Keratinocyte (primary cell): ENCODE measurements around the gene SLC39A11. TPM values are rescaled to one million over a fixed set of nuclear protein-coding genes. Genes with fewer than 3 reads are reported as not detected.

Source experiments
- DNase-seq: peaks from one replicate; pipeline ENCODE4 v3.0.0-alpha.2; 2011; ENCODE audit warnings: low read depth, missing footprints, low spot score
- FAIRE-seq: peaks from 2 replicates; lab custom pipeline; 2011; peaks lifted over from hg19 to GRCh38; lab: Jason Lieb, UNC
- H2AFZ ChIP-seq: 2 replicates; pipeline ENCODE4 v1.6.0; 2012; ENCODE audit warnings: low read length, control low read depth, inconsistent platforms; ENCODE audit not compliant: control insufficient read depth
- H3K27ac ChIP-seq: 2 replicates; pipeline ENCODE4 v1.5.1; 2011; ENCODE audit warnings: low read length; ENCODE audit not compliant: control insufficient read depth, insufficient read depth
- H3K27me3 ChIP-seq: 3 replicates; pipeline ENCODE4 v1.6.0; 2011; ENCODE audit warnings: low read length; ENCODE audit not compliant: control insufficient read depth, insufficient read depth; ENCODE audit errors: extremely low read depth
- H3K36me3 ChIP-seq, 2 experiments: 2 replicates in 1 of 2; 3 replicates in 1 of 2; pipeline ENCODE4 v1.5.1; 2011; ENCODE audit warnings: low read length in 2 of 2, mild to moderate bottlenecking in 1 of 2; ENCODE audit not compliant: control insufficient read depth in 2 of 2, insufficient read depth in 2 of 2; ENCODE audit errors: extremely low read depth in 1 of 2
- H3K4me1 ChIP-seq: 3 replicates; pipeline ENCODE4 v1.5.1; 2011; ENCODE audit warnings: low read length; ENCODE audit not compliant: control insufficient read depth, insufficient read depth; ENCODE audit errors: extremely low read depth
- H3K4me2 ChIP-seq: 3 replicates; pipeline ENCODE4 v1.6.0; 2011; ENCODE audit warnings: low read depth, low read length; ENCODE audit not compliant: control insufficient read depth, insufficient read depth; ENCODE audit errors: extremely low read depth
- H3K4me3 ChIP-seq, 3 experiments: fragments of 200-600 bp in 1 of 3; sonication (generic) in 1 of 3; 2 replicates in 2 of 3; 3 replicates in 1 of 3; pipeline ENCODE4 v1.5.1; 2011 to 2016; ENCODE audit warnings: low read length in 3 of 3, mild to moderate bottlenecking in 3 of 3, control low read depth in 2 of 3, inconsistent platforms in 1 of 3, low read depth in 1 of 3, mixed read lengths in 1 of 3, mixed run types in 1 of 3, moderate library complexity in 1 of 3; ENCODE audit not compliant: control insufficient read depth in 2 of 3, insufficient read depth in 2 of 3; ENCODE audit errors: extremely low read depth in 1 of 3
- H3K79me2 ChIP-seq: 2 replicates; pipeline ENCODE4 v1.6.0; 2012; ENCODE audit warnings: low read length; ENCODE audit not compliant: control insufficient read depth, insufficient read depth
- H3K9ac ChIP-seq: 3 replicates; pipeline ENCODE4 v1.6.0; 2011; ENCODE audit warnings: low read length; ENCODE audit not compliant: control insufficient read depth, insufficient read depth; ENCODE audit errors: extremely low read depth
- H3K9me1 ChIP-seq: 3 replicates; pipeline ENCODE4 v1.6.0; 2011; ENCODE audit warnings: low read length; ENCODE audit not compliant: control insufficient read depth, insufficient read depth; ENCODE audit errors: extremely low read depth
- H3K9me3 ChIP-seq: 2 replicates; pipeline ENCODE4 v1.5.1; 2012; ENCODE audit warnings: low read depth, low read length; ENCODE audit not compliant: control insufficient read depth
- H4K20me1 ChIP-seq: 3 replicates; pipeline ENCODE4 v1.6.0; 2011; ENCODE audit warnings: low read length; ENCODE audit not compliant: control insufficient read depth, insufficient read depth; ENCODE audit errors: extremely low read depth
- EZH2 ChIP-seq: IDR thresholded peaks from one replicate; pipeline ENCODE4 v1.6.1; 2012; ENCODE audit warnings: inconsistent platforms, mild to moderate bottlenecking, low read length, moderate library complexity
- dilution Hi-C: fragments of 300-500 bp; cut with MboI; formaldehyde crosslinking; loops from one replicate; pipeline ENCODE4 v1.7.0; 2020; ENCODE audit warnings: low sequenced_read_pairs; ENCODE audit not compliant: extremely low pct_ligation_motif_present
- polyA plus RNA-seq, 5 experiments: library from polyadenylated mRNA; depleted of rRNA in 3 of 5; stranded (reverse) in 3 of 5; stranded (forward) in 1 of 5; unstranded in 1 of 5; fragments of >200 nt; gene quantifications; 1 replicate in 1 of 5; 2 replicates in 3 of 5; 3 replicates in 1 of 5; pipeline versions ENCODE4 v1.2.1 to v1.2.3, GENCODE V29; 2011 to 2012; ENCODE audit warnings: missing spikeins in 2 of 5, low read depth in 1 of 5, low replicate concordance in 1 of 5
- TF ChIP-seq, protein P1 (sequence below), 3 experiments: IDR thresholded peaks in 1 of 3; conservative IDR thresholded peaks in 1 of 3; optimal IDR thresholded peaks in 1 of 3; 2 replicates in 2 of 3; 3 replicates in 1 of 3; pipeline versions ENCODE3 to v1.5.1; 2011; ENCODE audit warnings: low read length in 3 of 3, mild to moderate bottlenecking in 3 of 3, moderate library complexity in 2 of 3, control low read depth in 1 of 3, inconsistent platforms in 1 of 3; ENCODE audit not compliant: insufficient read depth in 2 of 3; ENCODE audit errors: extremely low read depth in 1 of 3

Gene SLC39A11
- polyA plus RNA-seq, 1 donor (not counting 4 experiments of a cell fraction or from before 2014, with no cell fraction given): 11.5 TPM

DNA sequence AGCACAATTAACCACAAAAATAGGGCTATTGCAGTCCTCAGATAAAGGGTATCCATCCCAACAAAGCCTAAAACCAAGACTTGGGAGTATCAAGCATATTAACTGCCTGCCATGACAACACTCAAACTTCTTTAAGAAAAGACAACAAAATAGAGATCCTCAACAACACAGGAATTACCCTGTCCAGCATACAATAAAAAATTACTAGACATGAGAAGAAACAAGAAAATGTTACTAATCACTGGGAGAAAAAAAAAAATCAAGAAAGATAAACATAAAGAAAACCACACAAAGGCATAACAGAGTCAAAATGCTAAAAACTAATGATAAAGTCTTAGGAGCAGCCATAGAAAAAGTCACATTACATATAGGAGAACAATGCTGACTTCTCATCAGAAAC, 73.9 kb downstream of the SLC39A11 start:
- Histone ChIP-seq H3K4me2 (no peak overlapping the region), H2AFZ (no peak overlapping the region), H4K20me1 (no peaks in the 10 kb centered on the region), H3K79me2 (no peaks in the 10 kb centered on the region), H3K27me3 (no peaks in the 10 kb centered on the region), H3K4me3 (no peak overlapping the region), H3K4me1 (no peaks in the 10 kb centered on the region), H3K9me3 (no peaks in the 10 kb centered on the region), H3K36me3 (no peaks in the 10 kb centered on the region), H3K9ac (no peak overlapping the region), H3K27ac (no peak overlapping the region), H3K9me1 (no peaks in the 10 kb centered on the region)
- TF ChIP-seq, protein P1, sequence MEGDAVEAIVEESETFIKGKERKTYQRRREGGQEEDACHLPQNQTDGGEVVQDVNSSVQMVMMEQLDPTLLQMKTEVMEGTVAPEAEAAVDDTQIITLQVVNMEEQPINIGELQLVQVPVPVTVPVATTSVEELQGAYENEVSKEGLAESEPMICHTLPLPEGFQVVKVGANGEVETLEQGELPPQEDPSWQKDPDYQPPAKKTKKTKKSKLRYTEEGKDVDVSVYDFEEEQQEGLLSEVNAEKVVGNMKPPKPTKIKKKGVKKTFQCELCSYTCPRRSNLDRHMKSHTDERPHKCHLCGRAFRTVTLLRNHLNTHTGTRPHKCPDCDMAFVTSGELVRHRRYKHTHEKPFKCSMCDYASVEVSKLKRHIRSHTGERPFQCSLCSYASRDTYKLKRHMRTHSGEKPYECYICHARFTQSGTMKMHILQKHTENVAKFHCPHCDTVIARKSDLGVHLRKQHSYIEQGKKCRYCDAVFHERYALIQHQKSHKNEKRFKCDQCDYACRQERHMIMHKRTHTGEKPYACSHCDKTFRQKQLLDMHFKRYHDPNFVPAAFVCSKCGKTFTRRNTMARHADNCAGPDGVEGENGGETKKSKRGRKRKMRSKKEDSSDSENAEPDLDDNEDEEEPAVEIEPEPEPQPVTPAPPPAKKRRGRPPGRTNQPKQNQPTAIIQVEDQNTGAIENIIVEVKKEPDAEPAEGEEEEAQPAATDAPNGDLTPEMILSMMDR (optimal IDR thresholded peaks at IDR 0.05 in 1 of 3, IDR thresholded peaks at IDR 0.05 in 1 of 3, conservative IDR thresholded peaks at IDR 0.05 in 1 of 3; ENCODE audit: extremely low read depth in 1 of 3, insufficient read depth in 2 of 3, low read length in 3 of 3): no peak
- TF ChIP-seq EZH2: no peak
- no peak for FAIRE-seq
- dilution Hi-C loops: no loop called here
- DNase-seq: no peak

DNA sequence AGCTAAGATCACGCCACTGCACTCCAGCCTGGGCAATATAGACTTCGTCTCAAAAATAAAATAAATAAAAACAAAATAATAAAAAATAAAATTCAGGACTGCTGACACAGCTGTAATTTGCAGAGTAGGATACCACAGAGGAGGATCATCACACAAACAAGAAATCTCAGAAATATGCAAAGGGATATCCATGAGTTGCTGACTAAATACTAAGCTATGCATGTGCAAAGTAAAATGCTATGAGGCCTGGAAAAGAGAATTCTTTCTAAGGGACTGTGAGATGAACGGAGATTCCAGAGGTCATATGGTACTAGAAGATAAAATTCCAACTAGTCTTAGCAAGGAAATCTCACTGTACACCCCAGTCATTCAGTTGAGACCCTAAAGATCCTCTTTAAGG, 74.8 kb downstream of the SLC39A11 start:
- no peak for DNase-seq
- H3K9ac ChIP-seq: no peak overlapping the region

DNA sequence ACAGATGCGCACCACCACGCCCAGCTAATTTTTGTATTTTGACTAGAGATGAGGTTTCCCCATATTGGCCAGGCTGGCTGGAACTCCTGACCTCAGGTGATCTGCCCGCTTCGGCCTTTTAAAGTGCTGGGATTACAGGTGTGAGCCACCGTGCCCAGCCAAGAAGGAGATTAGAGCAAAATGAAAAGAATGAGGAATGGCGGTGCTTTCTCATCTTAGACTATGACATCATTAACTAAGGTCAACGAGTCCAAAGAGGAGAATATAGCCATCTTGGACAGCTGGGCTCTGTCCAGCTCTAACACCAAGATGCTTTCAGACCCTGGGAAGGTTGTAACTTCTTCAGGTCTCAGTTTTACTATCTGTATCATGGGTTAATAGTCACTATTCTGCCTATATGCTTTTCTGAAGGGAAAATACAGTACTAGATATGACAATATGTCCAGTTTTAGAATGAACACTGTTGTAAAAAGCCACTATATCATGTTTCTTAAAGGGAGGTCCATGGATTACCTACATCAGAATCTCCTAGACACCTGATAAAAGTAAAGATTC, 76.7 kb downstream of the SLC39A11 start:
- dilution Hi-C loops: no loop called here
- H3K9ac ChIP-seq: no peak overlapping the region
- FAIRE-seq (no peak), DNase-seq (no peak)
- no peaks in the 10 kb centered on the region for H3K27me3 ChIP-seq
- no peak overlapping the region for H3K27ac ChIP-seq
- no peak for TF ChIP-seq EZH2
- TF ChIP-seq, protein P1 (optimal IDR thresholded peaks at IDR 0.05 in 1 of 3, IDR thresholded peaks at IDR 0.05 in 1 of 3, conservative IDR thresholded peaks at IDR 0.05 in 1 of 3; ENCODE audit: extremely low read depth in 1 of 3, insufficient read depth in 2 of 3, low read length in 3 of 3): no peak
- H3K4me2 ChIP-seq: no peak overlapping the region
- no peaks in the 10 kb centered on the region for H3K9me1 ChIP-seq
- H3K9me3 ChIP-seq: no peaks in the 10 kb centered on the region
- no peak overlapping the region for H2AFZ ChIP-seq
- H3K79me2 ChIP-seq: no peaks in the 10 kb centered on the region
- no peak overlapping the region for H3K4me3 ChIP-seq
- H4K20me1 ChIP-seq: no peaks in the 10 kb centered on the region
- no peaks in the 10 kb centered on the region for H3K36me3 ChIP-seq
- no peaks in the 10 kb centered on the region for H3K4me1 ChIP-seq

More for the DNA sequence above, 74.8 kb downstream of the SLC39A11 start:
- Histone ChIP-seq H3K4me3 (no peak overlapping the region), H3K27me3 (no peaks in the 10 kb centered on the region), H3K4me1 (no peaks in the 10 kb centered on the region), H3K36me3 (no peaks in the 10 kb centered on the region), H3K9me3 (no peaks in the 10 kb centered on the region), H3K27ac (no peak overlapping the region), H4K20me1 (no peaks in the 10 kb centered on the region), H2AFZ (no peak overlapping the region), H3K4me2 (no peak overlapping the region), H3K79me2 (no peaks in the 10 kb centered on the region), H3K9me1 (no peaks in the 10 kb centered on the region)
- TF ChIP-seq EZH2: no peak
- FAIRE-seq: no peak
- dilution Hi-C loops: no loop called here
